Neural cell (in vitro differentiated cells): Measurements from ENCODE around the gene CUBN. TPM values are rescaled to one million over a fixed set of nuclear protein-coding genes. Genes with fewer than 3 reads are reported as not detected.

Source experiments
- H2AFZ ChIP-seq: fragments of 200-600, 300-800 bp; sonication (generic), shearing (Covaris generic); 2 replicates; pipeline ENCODE4 v1.6.0; 2014; ENCODE audit warnings: low read depth, mild to moderate bottlenecking, antibody characterized with exemption, low read length, moderate library complexity
- H3F3A ChIP-seq: fragments of 200-600 bp; shearing (Covaris generic); 2 replicates; pipeline ENCODE4 v1.6.1; 2016; ENCODE audit warnings: mild to moderate bottlenecking, moderate library complexity, mixed read lengths, antibody characterized with exemption, low read length; ENCODE audit not compliant: insufficient read depth, poor library complexity, severe bottlenecking
- H3K27ac ChIP-seq: fragments of 200-600, 300-800 bp; sonication (generic), shearing (Covaris generic); 2 replicates; pipeline ENCODE4 v1.5.1; 2014; ENCODE audit warnings: mild to moderate bottlenecking, low read length, moderate library complexity
- H3K27me3 ChIP-seq: fragments of 300-800, 200-600 bp; sonication (generic), shearing (Covaris generic); 2 replicates; pipeline ENCODE4 v1.6.0; 2014; ENCODE audit warnings: mild to moderate bottlenecking, low read depth, low read length, moderate library complexity; ENCODE audit not compliant: insufficient read depth
- H3K36me3 ChIP-seq: fragments of 300-800, 200-600 bp; sonication (generic), shearing (Covaris generic); 2 replicates; pipeline ENCODE4 v1.5.1; 2014; ENCODE audit warnings: mild to moderate bottlenecking, antibody characterized with exemption, low read length, moderate library complexity; ENCODE audit not compliant: insufficient read depth
- H3K4me2 ChIP-seq: fragments of 300-800, 200-600 bp; sonication (generic), shearing (Covaris generic); 2 replicates; pipeline ENCODE4 v1.6.0; 2014; ENCODE audit warnings: mild to moderate bottlenecking, low read length
- H3K4me3 ChIP-seq: fragments of 300-800, 200-600 bp; sonication (generic), shearing (Covaris generic); 2 replicates; pipeline ENCODE4 v1.5.1; 2014; ENCODE audit warnings: mild to moderate bottlenecking, low read length, moderate library complexity
- H3K79me2 ChIP-seq: fragments of 200-600 bp; shearing (Covaris generic); replicated peaks from 2 replicates; pipeline ENCODE4 v1.6.0; 2014; ENCODE audit warnings: mild to moderate bottlenecking, low read length, moderate library complexity; ENCODE audit not compliant: insufficient read depth
- H3K9ac ChIP-seq: fragments of 300-800, 200-600 bp; sonication (generic), shearing (Covaris generic); 2 replicates; pipeline ENCODE4 v1.6.1; 2016; ENCODE audit warnings: mild to moderate bottlenecking, low read length, mixed read lengths
- H3K9me2 ChIP-seq: fragments of 200-600 bp; shearing (Covaris generic); 2 replicates; pipeline ENCODE4 v1.6.1; 2016; ENCODE audit warnings: mild to moderate bottlenecking, low read length, mixed read lengths; ENCODE audit not compliant: insufficient read depth
- H3K9me3 ChIP-seq: fragments of 200-600, 300-800 bp; sonication (generic), shearing (Covaris generic); 2 replicates; pipeline ENCODE4 v1.6.1; 2016; ENCODE audit warnings: mild to moderate bottlenecking, mixed run types, low read length, moderate library complexity, mixed read lengths
- H4K20me1 ChIP-seq: fragments of 200-600 bp; shearing (Covaris generic); 2 replicates; pipeline ENCODE4 v1.6.1; 2016; ENCODE audit warnings: mild to moderate bottlenecking, mixed run types; ENCODE audit not compliant: insufficient read depth
- EP300 ChIP-seq: fragments of 450-650 bp; conservative IDR thresholded peaks from 2 replicates; pipeline ENCODE4 v1.6.1; 2014; ENCODE audit warnings: antibody characterized with exemption, mild to moderate bottlenecking, moderate library complexity; ENCODE audit not compliant: poor library complexity, severe bottlenecking
- EZH2 ChIP-seq: fragments of 200-600, 300-800 bp; shearing (Covaris generic), sonication (generic); IDR thresholded peaks from 2 replicates; pipeline ENCODE4 v1.6.1; 2014; ENCODE audit warnings: antibody characterized with exemption, low read length, borderline replicate concordance, mild to moderate bottlenecking; ENCODE audit not compliant: insufficient read depth, poor library complexity, severe bottlenecking
- MXI1 ChIP-seq: fragments of 450-650 bp; conservative IDR thresholded peaks from 2 replicates; pipeline ENCODE4 v1.6.1; 2014; ENCODE audit warnings: antibody characterized with exemption, mild to moderate bottlenecking; ENCODE audit not compliant: poor library complexity, severe bottlenecking
- POLR2AphosphoS5 ChIP-seq: IDR thresholded peaks from 2 replicates; pipeline ENCODE4 v1.6.1; 2012
- RAD21 ChIP-seq: fragments of 450-650 bp; conservative IDR thresholded peaks from 2 replicates; pipeline ENCODE4 v1.6.1; 2014; ENCODE audit warnings: antibody characterized with exemption, mild to moderate bottlenecking, moderate library complexity
- REST ChIP-seq: IDR thresholded peaks from 2 replicates; pipeline ENCODE4 v1.6.1; 2012; ENCODE audit warnings: borderline replicate concordance
- SMC3 ChIP-seq: fragments of 450-650 bp; conservative IDR thresholded peaks from 2 replicates; pipeline ENCODE4 v1.6.1; 2014; ENCODE audit warnings: antibody characterized with exemption, mild to moderate bottlenecking, moderate library complexity; ENCODE audit not compliant: poor library complexity
- polyA plus RNA-seq: library from polyadenylated mRNA; depleted of rRNA; stranded (reverse); fragments of >200 nt; gene quantifications from 2 replicates; pipeline ENCODE4 v1.2.3, GENCODE V29; 2014

The CUBN gene
- polyA plus RNA-seq, 1 donor from 2014 or later: 7.1 TPM

- no peak overlapping the region for H3K27ac ChIP-seq
These were observed 10.8 kb upstream of the CUBN start for GRCh38 chr10:17140386-17140761.

GRCh38 chr10:17138460-17139042 lies 8.9 kb upstream of the CUBN start:
- Histone ChIP-seq H3F3A (no peaks in the 10 kb centered on the region), H3K9me3 (no peaks in the 10 kb centered on the region), H2AFZ (no peak overlapping the region), H3K27ac (no peak overlapping the region), H3K9ac (no peak overlapping the region), H3K4me3 (no peak overlapping the region), H3K36me3 (no peaks in the 10 kb centered on the region), H3K79me2 (no peaks in the 10 kb centered on the region), H3K9me2 (no peaks in the 10 kb centered on the region), H3K4me2 (no peak overlapping the region), H4K20me1 (no peaks in the 10 kb centered on the region), H3K27me3 (no peaks in the 10 kb centered on the region)
- TF ChIP-seq POLR2AphosphoS5: no peak
- no peak for TF ChIP-seq MXI1

More at GRCh38 chr10:17140386-17140761, 10.8 kb upstream of the CUBN start:
- no peaks in the 10 kb centered on the region for H4K20me1 ChIP-seq
- H3F3A ChIP-seq: no peaks in the 10 kb centered on the region
- H3K9me3 ChIP-seq: no peaks in the 10 kb centered on the region
- no peaks in the 10 kb centered on the region for H3K36me3 ChIP-seq
- no peak for TF ChIP-seq MXI1
- no peak for TF ChIP-seq EP300
- TF ChIP-seq RAD21: no peak
- TF ChIP-seq EZH2: no peak
- TF ChIP-seq POLR2AphosphoS5: no peak
- no peak for TF ChIP-seq SMC3
- TF ChIP-seq REST: no peak
- no peak overlapping the region for H2AFZ ChIP-seq
- no peak overlapping the region for H3K4me2 ChIP-seq
- no peaks in the 10 kb centered on the region for H3K9me2 ChIP-seq
- H3K9ac ChIP-seq: no peak overlapping the region
- H3K4me3 ChIP-seq: no peak overlapping the region
- H3K27me3 ChIP-seq: no peaks in the 10 kb centered on the region
- no peaks in the 10 kb centered on the region for H3K79me2 ChIP-seq

DNA sequence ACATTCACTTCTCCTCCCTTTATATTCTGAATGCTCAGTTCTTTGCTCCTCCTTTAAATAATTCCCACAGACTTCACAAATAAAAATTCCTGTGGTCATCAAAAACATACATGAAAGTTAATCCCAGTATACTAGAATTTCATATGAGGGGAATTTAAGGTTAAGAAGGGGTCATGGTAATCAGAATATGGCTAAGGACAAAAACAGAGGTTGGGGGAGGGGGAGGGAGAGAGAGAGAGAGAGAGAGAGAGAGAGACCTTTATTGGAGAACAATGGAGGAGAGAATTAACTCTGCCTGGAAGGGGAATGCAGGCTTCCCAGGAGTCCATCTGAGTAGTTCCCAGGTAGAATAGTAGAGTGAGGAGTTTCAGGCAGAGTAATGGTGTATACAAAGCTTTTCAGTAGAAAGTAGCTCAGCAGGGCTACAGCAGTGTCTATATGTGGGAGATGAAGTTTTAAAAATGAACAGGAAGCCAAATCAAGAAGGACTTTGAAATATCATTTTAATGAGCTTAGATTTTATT lies 5.2 kb upstream of the CUBN start:
- no peaks in the 10 kb centered on the region for H3F3A ChIP-seq
- H3K4me2 ChIP-seq: no peak overlapping the region
- H3K27me3 ChIP-seq: no peaks in the 10 kb centered on the region
- H3K36me3 ChIP-seq: no peaks in the 10 kb centered on the region
- no peaks in the 10 kb centered on the region for H3K9me3 ChIP-seq
- H2AFZ ChIP-seq: no peak overlapping the region
- H3K9ac ChIP-seq: no peak overlapping the region
- H4K20me1 ChIP-seq: no peaks in the 10 kb centered on the region
- no peak overlapping the region for H3K4me3 ChIP-seq
- H3K79me2 ChIP-seq: no peaks in the 10 kb centered on the region
- TF ChIP-seq MXI1: no peak
- TF ChIP-seq EP300: no peak
- TF ChIP-seq SMC3: no peak
- TF ChIP-seq POLR2AphosphoS5: no peak
- TF ChIP-seq REST: no peak
- no peaks in the 10 kb centered on the region for H3K9me2 ChIP-seq
- H3K27ac ChIP-seq: no peak overlapping the region
